ENCODE measurements around the gene MAN1C1.

DNA sequence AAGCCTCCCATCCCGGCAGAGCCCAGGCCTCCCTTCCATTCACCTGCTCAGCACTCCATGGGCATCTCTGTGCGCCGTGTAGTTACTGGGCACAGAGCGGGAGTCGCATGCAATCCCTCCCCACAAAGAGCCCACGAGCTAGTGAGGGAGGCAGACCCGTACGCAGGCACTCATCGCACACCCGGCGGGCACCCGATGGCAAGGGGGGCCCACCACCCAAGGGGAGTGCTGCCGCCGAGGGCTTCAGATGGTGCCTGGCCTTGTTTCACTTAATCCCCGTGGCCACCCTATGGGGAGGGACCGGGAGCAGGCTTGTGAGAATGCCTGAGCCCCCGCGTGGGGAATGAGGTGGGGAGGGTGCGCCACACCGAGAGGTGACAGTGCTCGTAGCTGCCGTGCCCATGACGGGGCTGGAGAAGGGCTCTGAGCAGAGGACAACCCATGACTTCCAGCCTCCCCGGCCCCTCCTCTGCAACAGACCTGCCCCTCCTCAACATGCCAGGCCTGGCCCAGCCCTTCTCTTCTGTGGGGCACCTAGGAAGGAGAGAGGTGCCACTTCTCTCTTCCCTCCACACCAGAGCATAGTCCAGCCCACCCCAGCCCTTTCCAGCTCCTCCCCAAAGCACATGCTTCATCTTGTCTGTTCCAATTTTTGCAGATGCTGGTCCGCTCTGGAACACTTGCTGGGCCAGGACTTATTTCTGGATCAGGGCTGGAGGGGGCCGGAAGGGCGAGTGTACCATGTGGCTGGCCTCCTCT lies 153.2 kb downstream of the MAN1C1 start:
- TF ChIP-seq, protein P1, sequence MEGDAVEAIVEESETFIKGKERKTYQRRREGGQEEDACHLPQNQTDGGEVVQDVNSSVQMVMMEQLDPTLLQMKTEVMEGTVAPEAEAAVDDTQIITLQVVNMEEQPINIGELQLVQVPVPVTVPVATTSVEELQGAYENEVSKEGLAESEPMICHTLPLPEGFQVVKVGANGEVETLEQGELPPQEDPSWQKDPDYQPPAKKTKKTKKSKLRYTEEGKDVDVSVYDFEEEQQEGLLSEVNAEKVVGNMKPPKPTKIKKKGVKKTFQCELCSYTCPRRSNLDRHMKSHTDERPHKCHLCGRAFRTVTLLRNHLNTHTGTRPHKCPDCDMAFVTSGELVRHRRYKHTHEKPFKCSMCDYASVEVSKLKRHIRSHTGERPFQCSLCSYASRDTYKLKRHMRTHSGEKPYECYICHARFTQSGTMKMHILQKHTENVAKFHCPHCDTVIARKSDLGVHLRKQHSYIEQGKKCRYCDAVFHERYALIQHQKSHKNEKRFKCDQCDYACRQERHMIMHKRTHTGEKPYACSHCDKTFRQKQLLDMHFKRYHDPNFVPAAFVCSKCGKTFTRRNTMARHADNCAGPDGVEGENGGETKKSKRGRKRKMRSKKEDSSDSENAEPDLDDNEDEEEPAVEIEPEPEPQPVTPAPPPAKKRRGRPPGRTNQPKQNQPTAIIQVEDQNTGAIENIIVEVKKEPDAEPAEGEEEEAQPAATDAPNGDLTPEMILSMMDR (conservative IDR thresholded peaks at IDR 0.05 in 1 of 2, IDR thresholded peaks at IDR 0.05 in 1 of 2; ENCODE audit: extremely low read depth in 1 of 2, insufficient read depth in 1 of 2, low read depth in 1 of 2, low read length in 2 of 2) = no peak
- TF ChIP-seq EZH2 (IDR thresholded peaks at IDR 0.05; ENCODE audit: borderline replicate concordance, low read length) = no peak
